Measurements from ENCODE around the gene TEX14.

- no peak for TF ChIP-seq CTCF (IDR thresholded peaks at IDR 0.05)
- TF ChIP-seq CEBPB (IDR thresholded peaks at IDR 0.05) = no peak
- no peak for TF ChIP-seq RAD21 (conservative IDR thresholded peaks at IDR 0.05 in 1 of 2, IDR thresholded peaks at IDR 0.05 in 1 of 2)
- TF ChIP-seq KDM5A (IDR thresholded peaks at IDR 0.05) = no peak
- no peak for TF ChIP-seq POLR2AphosphoS2 (conservative IDR thresholded peaks at IDR 0.05; ENCODE audit: low read length)
- no peak for TF ChIP-seq CHD2 (IDR thresholded peaks at IDR 0.05; ENCODE audit: low read length, partially characterized antibody)
- TF ChIP-seq, protein P1, sequence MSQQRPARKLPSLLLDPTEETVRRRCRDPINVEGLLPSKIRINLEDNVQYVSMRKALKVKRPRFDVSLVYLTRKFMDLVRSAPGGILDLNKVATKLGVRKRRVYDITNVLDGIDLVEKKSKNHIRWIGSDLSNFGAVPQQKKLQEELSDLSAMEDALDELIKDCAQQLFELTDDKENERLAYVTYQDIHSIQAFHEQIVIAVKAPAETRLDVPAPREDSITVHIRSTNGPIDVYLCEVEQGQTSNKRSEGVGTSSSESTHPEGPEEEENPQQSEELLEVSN (IDR thresholded peaks at IDR 0.05; ENCODE audit: borderline replicate concordance, low read depth) = no peak
- no peak for TF ChIP-seq POLR2A (IDR thresholded peaks at IDR 0.05; ENCODE audit: low read length)
- no peak for TF ChIP-seq EP300 (IDR thresholded peaks at IDR 0.05)
- TF ChIP-seq KDM1A (IDR thresholded peaks at IDR 0.05; ENCODE audit: low read depth) = no peak
- TF ChIP-seq MAZ (IDR thresholded peaks at IDR 0.05; ENCODE audit: borderline replicate concordance, low read depth, low read length) = no peak
Measured at GRCh38 chr17:58572846-58573245, 119.0 kb downstream of the TEX14 start.
